GM12801 (cell line): ENCODE results near the gene SLC25A43.

Experiments
- TF ChIP-seq, protein P1 (sequence below): IDR thresholded peaks from one replicate; pipeline ENCODE4 v1.5.1; 2011; ENCODE audit warnings: control low read depth; ENCODE audit not compliant: insufficient read length; ENCODE audit errors: extremely low read depth

Gene SLC25A43

DNA sequence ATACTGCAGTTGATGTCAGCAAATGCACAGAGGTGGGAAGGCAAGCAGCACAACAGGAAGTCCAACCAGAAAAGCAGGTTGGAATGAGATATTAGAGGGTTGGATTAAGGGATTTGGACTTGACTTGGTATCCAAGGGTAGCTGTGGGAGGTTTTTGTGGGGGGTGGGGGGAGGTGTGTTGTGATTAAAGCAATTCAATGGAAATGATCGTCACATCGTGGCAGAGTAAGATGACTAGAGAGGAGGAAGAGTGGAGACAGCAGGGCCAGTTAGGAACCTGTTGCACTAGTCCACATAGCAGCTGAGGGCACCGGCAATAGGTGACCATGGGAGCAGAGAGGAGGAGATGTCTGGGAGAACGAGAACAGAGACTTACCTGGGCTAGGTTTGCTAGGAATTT is 2.4 kb downstream of the SLC25A43 start:
- TF ChIP-seq, protein P1, sequence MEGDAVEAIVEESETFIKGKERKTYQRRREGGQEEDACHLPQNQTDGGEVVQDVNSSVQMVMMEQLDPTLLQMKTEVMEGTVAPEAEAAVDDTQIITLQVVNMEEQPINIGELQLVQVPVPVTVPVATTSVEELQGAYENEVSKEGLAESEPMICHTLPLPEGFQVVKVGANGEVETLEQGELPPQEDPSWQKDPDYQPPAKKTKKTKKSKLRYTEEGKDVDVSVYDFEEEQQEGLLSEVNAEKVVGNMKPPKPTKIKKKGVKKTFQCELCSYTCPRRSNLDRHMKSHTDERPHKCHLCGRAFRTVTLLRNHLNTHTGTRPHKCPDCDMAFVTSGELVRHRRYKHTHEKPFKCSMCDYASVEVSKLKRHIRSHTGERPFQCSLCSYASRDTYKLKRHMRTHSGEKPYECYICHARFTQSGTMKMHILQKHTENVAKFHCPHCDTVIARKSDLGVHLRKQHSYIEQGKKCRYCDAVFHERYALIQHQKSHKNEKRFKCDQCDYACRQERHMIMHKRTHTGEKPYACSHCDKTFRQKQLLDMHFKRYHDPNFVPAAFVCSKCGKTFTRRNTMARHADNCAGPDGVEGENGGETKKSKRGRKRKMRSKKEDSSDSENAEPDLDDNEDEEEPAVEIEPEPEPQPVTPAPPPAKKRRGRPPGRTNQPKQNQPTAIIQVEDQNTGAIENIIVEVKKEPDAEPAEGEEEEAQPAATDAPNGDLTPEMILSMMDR = no peak

DNA sequence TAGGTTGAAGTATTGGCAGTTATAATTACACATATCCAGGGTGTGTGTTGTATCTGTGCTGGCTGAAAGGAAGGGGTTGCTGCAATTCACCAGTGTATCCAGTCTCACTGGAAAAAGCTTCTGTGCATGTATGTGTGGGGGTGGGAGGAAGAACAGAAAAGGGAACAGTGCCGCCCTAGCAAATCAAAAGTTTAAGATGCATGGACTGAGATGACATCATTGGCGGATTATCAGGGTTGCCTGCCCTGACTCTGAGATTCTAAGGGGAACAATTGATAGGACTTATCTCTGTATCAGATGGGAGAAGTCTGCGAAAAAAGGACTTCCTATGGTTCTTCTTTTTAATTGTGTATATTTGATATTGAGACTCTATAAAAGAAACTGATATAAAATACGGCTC is 3.5 kb downstream of the SLC25A43 start:
- TF ChIP-seq, protein P1 = no peak

DNA sequence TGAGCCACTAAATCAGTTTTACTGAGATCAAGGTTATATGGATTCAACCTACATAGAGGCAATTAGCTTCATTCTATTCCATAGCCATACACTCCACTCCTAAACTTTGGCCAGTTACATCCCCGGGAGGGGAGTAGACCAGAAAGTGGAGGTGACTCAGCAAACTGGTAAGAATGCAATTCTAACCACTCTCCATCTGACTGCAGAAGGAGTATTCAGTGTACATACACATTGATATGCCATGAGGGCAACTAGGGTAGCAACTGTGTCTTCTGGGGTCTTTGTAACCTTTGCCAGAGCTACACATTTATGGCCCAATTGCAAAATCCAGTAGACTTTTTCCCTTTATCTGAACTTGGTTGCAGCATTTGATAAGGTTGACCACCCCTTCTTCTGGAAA is 7.6 kb downstream of the SLC25A43 start:
- TF ChIP-seq, protein P1 = no peak

DNA sequence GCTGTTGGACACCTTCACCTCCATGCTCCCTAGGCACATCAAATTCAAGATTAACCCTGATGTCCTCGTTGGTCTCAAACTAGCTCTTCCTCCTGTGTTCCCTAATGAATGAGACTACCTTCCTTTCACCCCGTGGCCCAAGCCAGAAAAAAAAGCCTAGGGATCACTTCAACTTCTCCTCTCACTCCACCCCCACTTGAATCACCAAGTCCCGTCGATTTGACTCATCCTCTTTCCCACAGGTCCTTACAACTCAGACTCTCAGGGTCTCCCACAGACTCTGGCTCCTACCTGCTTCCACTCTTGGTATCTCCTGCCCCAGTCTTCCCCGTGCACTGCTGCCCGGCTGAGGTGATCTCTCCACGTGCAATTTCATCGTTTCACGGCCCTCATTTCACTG is 8.5 kb downstream of the SLC25A43 start:
- TF ChIP-seq, protein P1 = no peak

DNA sequence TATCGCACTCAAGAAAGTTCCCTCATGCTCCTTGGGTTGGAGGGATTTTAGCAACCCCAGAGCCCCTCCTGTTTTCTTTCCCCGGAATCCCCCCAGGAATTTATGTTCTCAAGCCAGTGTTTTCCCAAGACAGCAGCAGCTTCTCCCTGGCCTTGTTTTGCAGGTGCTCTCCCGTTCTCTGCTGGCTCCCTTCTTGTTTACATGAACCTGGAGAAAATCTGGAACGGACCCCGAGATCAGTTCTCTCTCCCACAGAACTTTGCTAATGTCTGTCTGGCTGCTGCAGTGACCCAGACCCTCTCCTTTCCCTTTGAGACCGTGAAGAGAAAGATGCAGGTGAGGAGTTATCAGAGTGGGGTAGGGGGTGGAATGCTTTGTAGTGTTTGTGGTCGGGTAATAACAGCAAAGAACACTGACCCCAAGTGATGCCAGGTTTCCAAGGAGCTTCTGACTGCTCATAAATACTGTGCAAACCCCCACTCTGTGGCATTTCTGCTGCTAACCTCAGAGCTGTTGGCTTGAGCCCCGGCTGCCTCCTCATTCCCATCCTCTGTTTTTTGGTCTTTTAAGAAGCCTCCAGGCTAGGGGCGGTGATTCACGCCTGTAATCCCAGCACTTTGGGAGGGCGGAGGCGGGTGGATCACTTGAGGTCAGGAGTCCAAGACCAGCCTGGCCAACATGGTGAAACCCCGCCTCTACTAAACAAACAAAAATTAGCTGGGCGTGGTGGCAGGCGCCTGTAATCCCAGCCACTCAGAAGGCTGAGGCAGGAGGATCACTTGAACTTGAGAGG is 11.1 kb downstream of the SLC25A43 start:
- TF ChIP-seq, protein P1 = no peak

DNA sequence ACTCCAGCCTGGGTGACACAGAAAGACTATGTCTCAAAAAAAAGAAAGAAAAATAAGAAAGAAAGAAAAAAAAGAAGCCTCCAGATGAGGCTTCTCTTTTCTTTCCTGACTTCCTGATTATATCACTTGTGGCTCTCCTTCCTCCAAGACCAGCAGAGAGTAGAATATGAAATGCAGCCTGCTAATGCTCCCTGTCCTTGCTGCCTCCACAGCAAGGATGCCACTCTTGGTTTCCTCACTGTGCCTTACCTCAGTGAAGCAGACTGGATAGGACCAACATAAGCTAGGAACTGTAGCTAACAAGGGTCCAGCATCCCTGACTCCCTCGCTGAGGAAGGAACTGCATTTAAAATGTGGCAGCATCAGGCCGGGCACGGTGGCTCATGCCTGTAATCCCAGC is 11.7 kb downstream of the SLC25A43 start:
- TF ChIP-seq, protein P1 = no peak

DNA sequence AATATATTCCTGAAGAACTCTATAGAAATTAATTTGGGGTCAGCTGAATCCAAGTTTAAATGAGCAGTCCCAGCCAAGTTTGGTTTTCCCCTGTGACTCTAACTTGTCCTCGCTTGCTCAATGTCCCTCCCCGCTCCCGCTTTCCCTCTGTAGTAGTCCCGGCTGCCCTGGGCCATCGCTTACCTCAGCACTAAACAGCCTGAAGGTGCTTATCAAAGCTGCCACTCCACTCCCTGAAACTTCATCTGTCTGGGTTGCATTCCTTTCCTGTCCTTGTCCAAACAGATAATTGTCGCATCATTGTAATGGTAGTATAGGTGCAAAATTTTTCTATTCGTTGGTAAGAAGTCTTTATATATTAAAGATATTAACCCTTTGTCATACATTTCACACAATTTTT is 12.8 kb downstream of the SLC25A43 start:
- TF ChIP-seq, protein P1 = no peak
